GM12878 (cell line): ENCODE data around the gene SPATC1L. TPM values are rescaled to one million over a fixed set of nuclear protein-coding genes. Genes with fewer than 3 reads are reported as not detected.

Experiments used
- ATAC-seq: fragments of 200-7000 bp; cut with Tn5 transposase; 3 replicates; pipeline ENCODE4 v1.9.1; 2020; ENCODE audit warnings: mild to moderate bottlenecking, moderate library complexity
- BruUV-seq: library from RNA; stranded (reverse); fragments of 400-500 nt; replicated peaks from 2 replicates; lab custom pipeline; 2021; lab: Mats Ljungman, UMichigan
- CTCF ChIA-PET: fragments of 300-600 bp; sonication (Branson Sonifier 250); formaldehyde crosslinking; extraction: SDS; loops from one replicate; lab custom pipeline; 2021; ENCODE audit warnings: inconsistent platforms; lab: Yijun Ruan, JAX
- POLR2A ChIA-PET: fragments of 350-600 bp; formaldehyde crosslinking; extraction: SDS; loops from one replicate; lab custom pipeline; 2021; ENCODE audit warnings: inconsistent platforms; lab: Charles Lee
- RAD21 ChIA-PET: fragments of 300-600 bp; sonication (Branson Sonifier 250); formaldehyde crosslinking; loops from one replicate; lab custom pipeline; 2023; ENCODE audit warnings: antibody characterized with exemption; ENCODE audit not compliant: unreplicated experiment; lab: Charles Lee
- SMC1A ChIA-PET: fragments of 300-600 bp; sonication (Branson Sonifier 250); formaldehyde crosslinking; loops from one replicate; lab custom pipeline; 2023; ENCODE audit not compliant: unreplicated experiment, uncharacterized antibody; lab: Charles Lee
- DNase-seq: peaks from one replicate; pipeline ENCODE4 v3.0.0-alpha.2; 2011; ENCODE audit warnings: low read depth, low spot score
- FAIRE-seq: peaks from 3 replicates; lab custom pipeline; 2011; peaks lifted over from hg19 to GRCh38; lab: Jason Lieb, UNC
- H2AFZ ChIP-seq: 2 replicates; pipeline ENCODE4 v1.6.0; 2011; ENCODE audit warnings: low read depth, low read length, control low read depth; ENCODE audit not compliant: control insufficient read depth
- H3K27ac ChIP-seq: 2 replicates; pipeline ENCODE4 v1.5.1; 2011; ENCODE audit warnings: control low read depth; ENCODE audit not compliant: control insufficient read depth, insufficient read depth
- H3K27me3 ChIP-seq, 2 experiments: replicated peaks in 1 of 2; 2 replicates each; pipeline versions ENCODE4 v1.6.0 to v1.6.1; 2011; ENCODE audit warnings: low read length in 1 of 2; ENCODE audit not compliant: control insufficient read depth in 2 of 2, insufficient read depth in 2 of 2
- H3K36me3 ChIP-seq, 2 experiments: 2 replicates each; pipeline ENCODE4 v1.5.1; 2011; ENCODE audit warnings: low read length in 1 of 2; ENCODE audit not compliant: control insufficient read depth in 2 of 2, insufficient read depth in 2 of 2
- H3K4me1 ChIP-seq: 2 replicates; pipeline ENCODE4 v1.6.1; 2011; ENCODE audit warnings: mild to moderate bottlenecking, low read length, moderate library complexity, mixed read lengths; ENCODE audit not compliant: control insufficient read depth, insufficient read depth
- H3K4me2 ChIP-seq: 2 replicates; pipeline ENCODE4 v1.6.0; 2011; ENCODE audit warnings: control low read depth; ENCODE audit not compliant: control insufficient read depth, insufficient read depth
- H3K4me3 ChIP-seq: fragments of 200-600 bp; sonication (generic); 2 replicates; pipeline ENCODE4 v1.5.1; 2016
- H3K79me2 ChIP-seq: 2 replicates; pipeline ENCODE4 v1.6.0; 2011; ENCODE audit warnings: low read length; ENCODE audit not compliant: control insufficient read depth, insufficient read depth
- H3K9ac ChIP-seq: 2 replicates; pipeline ENCODE4 v1.8.0; 2011; ENCODE audit warnings: low read length, control low read depth, mixed read lengths; ENCODE audit not compliant: control insufficient read depth, insufficient read depth
- H3K9me3 ChIP-seq: replicated peaks from 3 replicates; pipeline ENCODE4 v1.5.1; 2011; ENCODE audit warnings: mild to moderate bottlenecking, low read length; ENCODE audit not compliant: control insufficient read depth, insufficient read depth
- H4K20me1 ChIP-seq: 2 replicates; pipeline ENCODE4 v1.6.0; 2011; ENCODE audit not compliant: control insufficient read depth, insufficient read depth
- IKZF1 ChIP-seq: fragments of 450-650 bp; conservative IDR thresholded peaks from 2 replicates; pipeline ENCODE4 v1.6.1; 2017; ENCODE audit warnings: antibody characterized with exemption, mild to moderate bottlenecking
- NFXL1 ChIP-seq: fragments of 450-650 bp; IDR thresholded peaks from 2 replicates; pipeline ENCODE4 v1.6.1; 2017; ENCODE audit warnings: antibody characterized with exemption, mild to moderate bottlenecking, borderline replicate concordance
- SMAD5 ChIP-seq: IDR thresholded peaks from 2 replicates; pipeline ENCODE4 v1.6.1; 2016; ENCODE audit warnings: antibody characterized with exemption, low read depth
- WGBS: methylation state at CpG from one replicate; pipeline ENCODE4 v1.1.6; 2016; ENCODE audit warnings: low lambda C conversion rate; ENCODE audit not compliant: insufficient replicate concordance, insufficient coverage; ENCODE audit errors: missing lambda C conversion rate; 5-methylcytosine and 5-hydroxymethylcytosine counted together
- in situ Hi-C: fragments of 300-500 bp; cut with MboI; formaldehyde crosslinking; loops from 9 replicates; pipeline ENCODE4 v1.14.3; 2018; ENCODE audit warnings: mixed read lengths
- intact Hi-C: fragments of 100-400 bp; cut with micrococcal nuclease; formaldehyde crosslinking; loops from one replicate; pipeline ENCODE4 v1.14.2; 2022; ENCODE audit not compliant: unreplicated experiment
- polyA plus RNA-seq, 11 experiments: library from polyadenylated mRNA; depleted of rRNA in 4 of 11; unstranded in 6 of 11; stranded (reverse) in 5 of 11; fragments of >200 nt; fragmentation: Nextera tagmentation in 4 of 11; fragmentation: Illumina TruSeq in 1 of 11; extraction: Ambion mirVana in 4 of 11; extraction: Trizol in 1 of 11; gene quantifications; 1 replicate in 1 of 11; 2 replicates in 10 of 11; pipeline versions ENCODE4 v1.2.1 to v1.2.3, GENCODE V29; 2011 to 2016; ENCODE audit warnings: inconsistent platforms in 2 of 11, missing spikeins in 2 of 11, low read depth in 1 of 11
- total RNA-seq, 4 experiments: library from RNA; depleted of rRNA in 3 of 4; stranded (reverse); fragments of >200 nt in 3 of 4; fragmentation: Illumina TruSeq in 1 of 4; extraction: Trizol in 1 of 4; gene quantifications; 2 replicates each; pipeline versions ENCODE4 v1.2.1 to v1.2.3, GENCODE V29; 2013 to 2021
- TF ChIP-seq, protein P1 (sequence below): fragments of 450-650 bp; formaldehyde crosslinking; IDR thresholded peaks from 2 replicates; pipeline ENCODE4 v1.4.0; 2020; ENCODE audit warnings: mild to moderate bottlenecking, moderate library complexity

The SPATC1L gene
- total and polyA plus RNA-seq, 10 of the 15 experiments (the other 5 are each of a cell fraction or from before 2014, with no cell fraction given) = 1.4 to 16.0 (median 7.0) TPM; not detected in 2

GRCh38 chr21:46114963-46115362 is 69.3 kb downstream of the SPATC1L start:
- RAD21 ChIA-PET = no interaction called here
- WGBS = 13% methylated on average over 4 of the region's 4 CpGs
- in situ Hi-C loops = no loop called here

More at GRCh38 chr21:46114963-46115362, 69.3 kb downstream of the SPATC1L start:
- DNase-seq (no peak), ATAC-seq (no peak), FAIRE-seq (no peak)
- Histone ChIP-seq H3K27me3 (no peaks in the 10 kb centered on the region), H3K4me1 (no peaks in the 10 kb centered on the region), H3K27ac (no peak overlapping the region), H3K9me3 (no peaks in the 10 kb centered on the region; the same call in 2 of the 3 replicates), H3K36me3 (no peaks in the 10 kb centered on the region), H3K9ac (no peak overlapping the region), H3K4me3 (no peak overlapping the region), H3K4me2 (no peak overlapping the region), H2AFZ (no peak overlapping the region), H4K20me1 (no peaks in the 10 kb centered on the region), H3K79me2 (no peaks in the 10 kb centered on the region)
- ChIA-PET SMC1A (no interaction called here), CTCF (no interaction called here), POLR2A (no interaction called here)
- BruUV-seq = no TSS peak
- TF ChIP-seq, protein P1, sequence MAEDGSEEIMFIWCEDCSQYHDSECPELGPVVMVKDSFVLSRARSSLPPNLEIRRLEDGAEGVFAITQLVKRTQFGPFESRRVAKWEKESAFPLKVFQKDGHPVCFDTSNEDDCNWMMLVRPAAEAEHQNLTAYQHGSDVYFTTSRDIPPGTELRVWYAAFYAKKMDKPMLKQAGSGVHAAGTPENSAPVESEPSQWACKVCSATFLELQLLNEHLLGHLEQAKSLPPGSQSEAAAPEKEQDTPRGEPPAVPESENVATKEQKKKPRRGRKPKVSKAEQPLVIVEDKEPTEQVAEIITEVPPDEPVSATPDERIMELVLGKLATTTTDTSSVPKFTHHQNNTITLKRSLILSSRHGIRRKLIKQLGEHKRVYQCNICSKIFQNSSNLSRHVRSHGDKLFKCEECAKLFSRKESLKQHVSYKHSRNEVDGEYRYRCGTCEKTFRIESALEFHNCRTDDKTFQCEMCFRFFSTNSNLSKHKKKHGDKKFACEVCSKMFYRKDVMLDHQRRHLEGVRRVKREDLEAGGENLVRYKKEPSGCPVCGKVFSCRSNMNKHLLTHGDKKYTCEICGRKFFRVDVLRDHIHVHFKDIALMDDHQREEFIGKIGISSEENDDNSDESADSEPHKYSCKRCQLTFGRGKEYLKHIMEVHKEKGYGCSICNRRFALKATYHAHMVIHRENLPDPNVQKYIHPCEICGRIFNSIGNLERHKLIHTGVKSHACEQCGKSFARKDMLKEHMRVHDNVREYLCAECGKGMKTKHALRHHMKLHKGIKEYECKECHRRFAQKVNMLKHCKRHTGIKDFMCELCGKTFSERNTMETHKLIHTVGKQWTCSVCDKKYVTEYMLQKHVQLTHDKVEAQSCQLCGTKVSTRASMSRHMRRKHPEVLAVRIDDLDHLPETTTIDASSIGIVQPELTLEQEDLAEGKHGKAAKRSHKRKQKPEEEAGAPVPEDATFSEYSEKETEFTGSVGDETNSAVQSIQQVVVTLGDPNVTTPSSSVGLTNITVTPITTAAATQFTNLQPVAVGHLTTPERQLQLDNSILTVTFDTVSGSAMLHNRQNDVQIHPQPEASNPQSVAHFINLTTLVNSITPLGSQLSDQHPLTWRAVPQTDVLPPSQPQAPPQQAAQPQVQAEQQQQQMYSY (CRISPR knock-in tag) = no peak
- TF ChIP-seq SMAD5 (no peak), NFXL1 (no peak), IKZF1 (no peak)
- intact Hi-C loops = no loop called here
